NB4 (cell line): ENCODE data around the gene GGCX.

ENCODE experiments used
- TF ChIP-seq, protein P1 (sequence below): IDR thresholded peaks from one replicate; pipeline ENCODE4 v1.5.1; 2012; ENCODE audit warnings: low read depth, low read length
- TF ChIP-seq, protein P2 (sequence below): IDR thresholded peaks from 2 replicates; pipeline ENCODE4 v1.6.1; 2011; ENCODE audit warnings: low read depth, low read length

DNA sequence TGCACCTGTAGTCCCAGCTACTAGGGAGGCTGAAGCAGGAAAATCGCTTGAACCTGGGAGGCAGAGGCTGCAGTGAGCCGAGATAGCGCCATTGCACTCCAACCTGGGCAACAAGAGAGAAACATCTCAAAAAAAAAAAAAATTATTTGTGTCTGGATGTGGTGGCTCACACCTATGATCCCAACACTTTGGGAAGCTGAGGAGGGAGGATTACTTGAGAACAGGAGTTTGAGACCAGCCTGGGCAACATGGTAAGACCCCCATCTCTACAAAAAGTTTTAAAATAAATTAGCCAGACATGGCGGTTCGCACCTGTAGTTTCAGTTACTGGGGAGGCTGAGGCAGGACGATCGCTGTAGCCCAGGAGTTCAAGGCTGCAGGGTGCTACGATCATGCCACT lies 14.4 kb upstream of the GGCX start:
- TF ChIP-seq, protein P1, sequence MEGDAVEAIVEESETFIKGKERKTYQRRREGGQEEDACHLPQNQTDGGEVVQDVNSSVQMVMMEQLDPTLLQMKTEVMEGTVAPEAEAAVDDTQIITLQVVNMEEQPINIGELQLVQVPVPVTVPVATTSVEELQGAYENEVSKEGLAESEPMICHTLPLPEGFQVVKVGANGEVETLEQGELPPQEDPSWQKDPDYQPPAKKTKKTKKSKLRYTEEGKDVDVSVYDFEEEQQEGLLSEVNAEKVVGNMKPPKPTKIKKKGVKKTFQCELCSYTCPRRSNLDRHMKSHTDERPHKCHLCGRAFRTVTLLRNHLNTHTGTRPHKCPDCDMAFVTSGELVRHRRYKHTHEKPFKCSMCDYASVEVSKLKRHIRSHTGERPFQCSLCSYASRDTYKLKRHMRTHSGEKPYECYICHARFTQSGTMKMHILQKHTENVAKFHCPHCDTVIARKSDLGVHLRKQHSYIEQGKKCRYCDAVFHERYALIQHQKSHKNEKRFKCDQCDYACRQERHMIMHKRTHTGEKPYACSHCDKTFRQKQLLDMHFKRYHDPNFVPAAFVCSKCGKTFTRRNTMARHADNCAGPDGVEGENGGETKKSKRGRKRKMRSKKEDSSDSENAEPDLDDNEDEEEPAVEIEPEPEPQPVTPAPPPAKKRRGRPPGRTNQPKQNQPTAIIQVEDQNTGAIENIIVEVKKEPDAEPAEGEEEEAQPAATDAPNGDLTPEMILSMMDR: no peak
- TF ChIP-seq, protein P2, sequence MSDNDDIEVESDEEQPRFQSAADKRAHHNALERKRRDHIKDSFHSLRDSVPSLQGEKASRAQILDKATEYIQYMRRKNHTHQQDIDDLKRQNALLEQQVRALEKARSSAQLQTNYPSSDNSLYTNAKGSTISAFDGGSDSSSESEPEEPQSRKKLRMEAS: no peak
